ENCODE data around the gene BBOX1.

The BBOX1 gene

DNA sequence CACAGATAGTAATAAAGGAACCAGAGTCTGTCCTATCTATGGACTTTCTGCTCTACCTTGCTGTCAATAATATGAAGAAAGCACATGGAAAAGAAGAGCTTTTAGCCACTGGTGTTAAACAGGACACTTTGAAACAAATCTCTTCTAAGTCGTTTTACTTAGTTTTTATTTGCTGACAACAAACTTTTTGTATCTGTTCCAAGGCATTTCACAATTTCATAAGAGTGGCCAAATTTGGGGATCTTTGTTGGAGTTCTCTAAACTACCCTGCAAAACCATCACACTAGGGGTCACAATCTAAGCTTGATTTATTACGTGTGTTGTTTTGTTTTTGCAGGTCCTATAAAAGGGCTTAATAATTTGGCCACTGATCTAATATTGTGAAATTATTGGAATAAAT, 54.4 kb downstream of the BBOX1 start:
- DNase-seq (ENCODE audit: low spot score in 2 of 2) (no peak), ATAC-seq (replicated peaks; ENCODE audit: extremely low read depth, poor library complexity, severe bottlenecking) (no peak)
- Mint-ChIP-seq H3K4me1 (no peaks in the 10 kb centered on the region), H3K27ac (ENCODE audit: low read depth) (no peak overlapping the region), H3K27me3 (no peaks in the 10 kb centered on the region), H3K4me3 (no peak overlapping the region), H3K36me3 (ENCODE audit: insufficient read depth) (no peaks in the 10 kb centered on the region), H3K9me3 (peaks cover 16% of the 10 kb centered on the region)

DNA sequence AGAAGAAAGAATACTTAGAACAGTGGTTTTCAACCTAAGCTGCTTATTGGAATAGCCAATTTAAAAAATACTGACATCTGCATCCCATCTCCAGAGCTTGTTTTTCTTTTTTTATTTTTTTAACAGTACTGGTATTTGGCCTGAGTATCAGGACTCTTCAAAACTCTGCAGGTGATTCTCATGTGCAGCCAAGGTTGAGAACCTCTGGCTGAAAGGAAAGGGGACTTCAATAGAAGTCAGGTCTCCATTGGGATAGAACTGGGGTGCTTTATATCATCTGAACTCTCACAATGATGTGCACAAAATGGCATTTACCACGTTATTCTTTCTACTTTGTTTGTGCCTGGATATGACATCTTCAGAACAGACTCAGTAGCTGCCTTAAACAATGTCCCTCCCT, 55.3 kb downstream of the BBOX1 start:
- no peaks in the 10 kb centered on the region for H3K36me3 Mint-ChIP-seq (ENCODE audit: insufficient read depth)
- no peaks in the 10 kb centered on the region for H3K27me3 Mint-ChIP-seq
- DNase-seq (ENCODE audit: low spot score in 2 of 2) (no peak), ATAC-seq (replicated peaks; ENCODE audit: extremely low read depth, poor library complexity, severe bottlenecking) (no peak)
- no peak overlapping the region for H3K27ac Mint-ChIP-seq (ENCODE audit: low read depth)
- H3K9me3 Mint-ChIP-seq, result peaks cover 11% of the 10 kb centered on the region
- H3K4me1 Mint-ChIP-seq, result no peaks in the 10 kb centered on the region
- no peak overlapping the region for H3K4me3 Mint-ChIP-seq

DNA sequence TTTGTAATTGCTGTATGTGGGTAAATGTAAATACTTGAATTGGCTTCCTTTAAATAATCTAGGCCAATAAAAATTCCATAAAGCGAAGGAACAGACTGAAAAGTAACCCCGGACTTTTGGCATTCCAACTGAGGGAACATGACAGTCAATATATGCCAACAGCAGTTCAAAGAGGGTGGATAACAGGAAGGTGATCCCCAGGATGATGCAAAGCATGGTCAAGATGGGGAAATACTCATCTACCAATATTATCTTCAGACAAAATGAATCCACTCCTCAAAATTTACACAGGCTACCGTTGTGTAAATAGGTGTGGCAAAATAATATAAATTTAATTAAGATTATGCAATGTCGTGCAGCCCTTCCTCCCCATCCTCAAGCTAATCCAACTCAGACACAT, 56.9 kb downstream of the BBOX1 start:
- ATAC-seq (replicated peaks; ENCODE audit: extremely low read depth, poor library complexity, severe bottlenecking) (no peak), DNase-seq (ENCODE audit: low spot score in 2 of 2) (no peak)
- H3K9me3 Mint-ChIP-seq, result peaks cover 11% of the 10 kb centered on the region
- no peaks in the 10 kb centered on the region for H3K4me1 Mint-ChIP-seq
- H3K36me3 Mint-ChIP-seq (ENCODE audit: insufficient read depth), result no peaks in the 10 kb centered on the region
- H3K4me3 Mint-ChIP-seq, result no peak overlapping the region
- no peaks in the 10 kb centered on the region for H3K27me3 Mint-ChIP-seq
- no peak overlapping the region for H3K27ac Mint-ChIP-seq (ENCODE audit: low read depth)

DNA sequence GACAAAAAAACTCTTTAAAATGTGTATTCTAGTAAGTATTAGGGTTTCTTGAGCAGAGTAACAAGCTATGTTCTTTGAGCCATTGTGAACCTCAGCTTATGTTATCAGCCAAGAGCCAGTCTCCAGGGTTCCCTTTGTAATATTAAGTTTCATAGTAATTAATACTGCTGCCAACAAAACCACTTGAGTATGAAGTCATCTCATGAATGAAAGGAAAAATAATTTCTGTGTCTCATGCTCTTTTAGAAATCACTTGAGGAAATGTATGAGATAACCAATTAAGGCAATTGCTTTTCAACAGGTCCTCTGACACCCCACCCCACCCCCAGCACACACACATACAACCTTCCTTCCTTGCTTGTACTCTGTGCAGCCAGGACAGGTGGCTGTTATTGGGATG, 59.9 kb downstream of the BBOX1 start:
- Mint-ChIP-seq H3K27me3 (no peaks in the 10 kb centered on the region), H3K4me3 (no peak overlapping the region), H3K9me3 (peaks cover 12% of the 10 kb centered on the region), H3K36me3 (ENCODE audit: insufficient read depth) (no peaks in the 10 kb centered on the region), H3K27ac (ENCODE audit: low read depth) (no peak overlapping the region), H3K4me1 (no peaks in the 10 kb centered on the region)
- no peak for ATAC-seq (replicated peaks; ENCODE audit: extremely low read depth, poor library complexity, severe bottlenecking)
- no peak for DNase-seq (ENCODE audit: low spot score in 2 of 2)

DNA sequence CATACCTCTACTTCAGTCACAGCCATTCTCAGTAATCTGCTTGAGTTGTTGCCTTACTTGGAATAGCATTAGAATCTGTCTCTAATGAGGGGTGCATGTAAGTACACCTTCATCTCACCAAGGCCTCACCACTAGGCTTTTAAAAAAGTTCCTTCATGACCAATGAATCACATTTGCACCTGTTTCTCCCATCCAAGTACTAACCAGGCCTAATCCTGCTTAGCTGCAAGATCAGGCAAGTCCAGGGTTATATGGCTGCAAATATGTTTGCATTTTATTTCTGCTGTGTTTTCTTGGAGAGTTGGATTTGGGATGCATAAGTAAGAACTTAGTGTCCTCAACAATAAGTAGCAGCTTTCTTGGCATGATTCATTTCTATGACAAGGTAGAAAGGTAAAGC, 66.9 kb downstream of the BBOX1 start:
- DNase-seq (ENCODE audit: low spot score in 2 of 2) (no peak), ATAC-seq (replicated peaks; ENCODE audit: extremely low read depth, poor library complexity, severe bottlenecking) (no peak)
- H3K4me3 Mint-ChIP-seq, result no peak overlapping the region
- H3K4me1 Mint-ChIP-seq, result no peaks in the 10 kb centered on the region
- no peak overlapping the region for H3K27ac Mint-ChIP-seq (ENCODE audit: low read depth)
- H3K9me3 Mint-ChIP-seq, result peaks cover 20% of the 10 kb centered on the region
- H3K36me3 Mint-ChIP-seq (ENCODE audit: insufficient read depth), result no peaks in the 10 kb centered on the region
- H3K27me3 Mint-ChIP-seq, result no peaks in the 10 kb centered on the region

DNA sequence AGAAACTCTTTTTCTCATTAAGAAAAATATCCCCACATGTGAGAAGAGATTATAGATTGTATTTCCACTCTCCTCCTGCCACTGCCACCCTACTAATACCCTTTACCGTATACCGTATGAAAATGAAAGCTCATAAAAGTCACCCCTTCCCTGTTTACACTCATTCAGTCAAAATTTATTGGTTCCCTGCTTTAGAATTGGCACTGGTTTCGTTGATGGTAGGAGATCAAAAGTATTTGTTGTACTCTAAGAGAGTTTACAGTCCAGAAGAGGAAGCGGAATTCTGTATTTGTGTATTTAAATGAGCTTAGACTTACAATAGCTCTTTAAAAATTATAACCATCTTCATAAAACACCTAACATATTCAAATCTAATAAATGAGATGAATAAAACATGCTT, 68.2 kb downstream of the BBOX1 start:
- no peak for ATAC-seq (replicated peaks; ENCODE audit: extremely low read depth, poor library complexity, severe bottlenecking)
- Mint-ChIP-seq H3K4me3 (no peak overlapping the region), H3K9me3 (peaks cover 20% of the 10 kb centered on the region), H3K27me3 (no peaks in the 10 kb centered on the region), H3K4me1 (no peaks in the 10 kb centered on the region), H3K36me3 (ENCODE audit: insufficient read depth) (no peaks in the 10 kb centered on the region), H3K27ac (ENCODE audit: low read depth) (no peak overlapping the region)
- DNase-seq (ENCODE audit: low spot score in 2 of 2), result no peak

DNA sequence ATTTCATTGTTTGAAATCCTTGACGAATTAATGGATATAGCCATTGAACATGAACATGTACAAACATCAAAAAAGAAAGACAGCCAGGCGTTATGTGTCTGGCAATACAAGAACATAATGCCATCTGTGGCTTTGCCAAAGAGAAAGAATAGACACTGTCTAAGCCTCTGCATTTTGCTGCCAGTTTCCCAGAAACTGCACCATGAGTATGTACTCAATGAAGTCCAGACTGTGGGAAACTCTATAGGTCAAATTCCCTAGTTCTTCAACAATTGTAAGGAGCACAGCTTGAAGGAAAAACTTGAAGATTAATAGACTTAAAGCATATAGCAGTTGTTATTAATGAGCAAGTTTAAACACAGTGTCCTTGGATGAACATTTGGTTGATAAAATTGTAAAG, 71.3 kb downstream of the BBOX1 start:
- H3K27me3 Mint-ChIP-seq, result no peaks in the 10 kb centered on the region
- peaks cover 8% of the 10 kb centered on the region for H3K9me3 Mint-ChIP-seq
- no peak for DNase-seq (ENCODE audit: low spot score in 2 of 2)
- no peak overlapping the region for H3K4me3 Mint-ChIP-seq
- no peak for ATAC-seq (replicated peaks; ENCODE audit: extremely low read depth, poor library complexity, severe bottlenecking)
- no peak overlapping the region for H3K27ac Mint-ChIP-seq (ENCODE audit: low read depth)
- H3K4me1 Mint-ChIP-seq, result no peaks in the 10 kb centered on the region
- H3K36me3 Mint-ChIP-seq (ENCODE audit: insufficient read depth), result no peaks in the 10 kb centered on the region

DNA sequence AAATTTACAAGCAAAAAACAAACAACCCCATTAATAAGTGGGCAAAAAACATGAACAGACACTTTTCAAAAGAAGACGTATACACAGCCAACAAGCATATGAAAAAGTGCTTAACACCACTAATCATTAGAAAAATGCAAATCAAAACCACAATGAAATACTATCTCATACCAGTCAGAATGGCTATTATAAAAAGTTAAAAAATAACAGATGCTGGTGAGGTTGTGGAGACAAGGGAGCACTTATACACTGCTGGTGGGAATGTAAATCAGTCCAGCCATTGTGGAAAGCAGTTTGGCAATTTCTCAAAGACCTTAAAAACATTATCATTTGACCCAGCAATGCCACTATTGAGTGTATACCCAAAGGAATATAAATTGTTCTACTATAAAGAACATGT, 72.3 kb downstream of the BBOX1 start:
- no peak overlapping the region for H3K4me3 Mint-ChIP-seq
- H3K4me1 Mint-ChIP-seq, result no peaks in the 10 kb centered on the region
- no peak overlapping the region for H3K27ac Mint-ChIP-seq (ENCODE audit: low read depth)
- DNase-seq (ENCODE audit: low spot score in 2 of 2), result no peak
- H3K9me3 Mint-ChIP-seq, result peaks cover 8% of the 10 kb centered on the region
- H3K36me3 Mint-ChIP-seq (ENCODE audit: insufficient read depth), result no peaks in the 10 kb centered on the region
- H3K27me3 Mint-ChIP-seq, result no peaks in the 10 kb centered on the region
- ATAC-seq (replicated peaks; ENCODE audit: extremely low read depth, poor library complexity, severe bottlenecking), result no peak

DNA sequence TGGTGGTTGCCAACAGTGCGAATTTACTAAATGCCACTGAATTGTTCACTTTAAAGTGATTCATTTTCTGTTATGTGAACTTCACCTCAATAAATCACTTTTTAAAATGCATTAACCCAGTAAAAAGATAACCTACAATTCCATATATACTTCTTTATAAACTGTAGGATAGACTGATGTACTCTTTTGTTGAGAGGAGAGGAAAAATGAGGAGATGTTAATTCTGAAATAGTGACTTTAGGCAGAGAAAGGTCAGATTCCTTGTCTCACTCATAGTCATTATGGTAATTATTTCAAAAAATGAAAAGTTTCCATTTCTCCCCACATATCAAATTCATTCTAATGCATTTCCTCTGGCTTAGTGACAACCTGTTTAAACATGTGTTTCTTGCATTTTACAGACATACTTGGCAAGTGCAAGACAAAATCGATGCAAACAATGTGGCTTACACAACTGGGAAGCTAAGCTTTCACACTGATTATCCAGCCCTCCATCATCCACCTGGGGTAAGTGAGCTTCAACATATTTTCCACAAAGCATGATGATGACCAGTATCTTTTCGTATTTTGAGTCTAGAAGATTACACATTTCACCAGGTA, 74.5 kb downstream of the BBOX1 start:
- H3K4me1 Mint-ChIP-seq, result no peaks in the 10 kb centered on the region
- no peak for DNase-seq (ENCODE audit: low spot score in 2 of 2)
- no peak overlapping the region for H3K4me3 Mint-ChIP-seq
- H3K27ac Mint-ChIP-seq (ENCODE audit: low read depth), result no peak overlapping the region
- no peaks in the 10 kb centered on the region for H3K27me3 Mint-ChIP-seq
- ATAC-seq (replicated peaks; ENCODE audit: extremely low read depth, poor library complexity, severe bottlenecking), result no peak
- H3K9me3 Mint-ChIP-seq, result peaks cover 11% of the 10 kb centered on the region
- H3K36me3 Mint-ChIP-seq (ENCODE audit: insufficient read depth), result no peaks in the 10 kb centered on the region

DNA sequence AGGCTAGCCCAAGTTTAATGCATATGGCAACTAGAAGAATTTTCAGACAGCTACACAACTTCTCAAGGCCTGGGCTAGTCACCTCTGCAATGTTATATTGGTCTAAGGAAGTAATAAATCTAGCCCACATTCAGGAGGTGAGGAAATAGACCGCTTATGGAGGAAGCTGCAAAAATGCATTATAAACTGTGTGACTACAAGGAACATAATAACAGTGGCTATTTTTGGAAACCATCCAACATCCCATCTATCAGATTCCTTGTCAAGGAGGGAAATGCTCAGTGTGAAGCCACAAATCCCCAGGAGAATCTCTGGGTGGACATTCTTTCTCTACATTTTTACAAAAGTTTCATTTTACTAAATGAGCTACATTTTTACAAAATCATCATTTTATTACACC, 76.1 kb downstream of the BBOX1 start:
- no peak for ATAC-seq (replicated peaks; ENCODE audit: extremely low read depth, poor library complexity, severe bottlenecking)
- DNase-seq (ENCODE audit: low spot score in 2 of 2), result no peak
- no peak overlapping the region for H3K4me3 Mint-ChIP-seq
- H3K36me3 Mint-ChIP-seq (ENCODE audit: insufficient read depth), result no peaks in the 10 kb centered on the region
- H3K27me3 Mint-ChIP-seq, result no peaks in the 10 kb centered on the region
- peaks cover 6% of the 10 kb centered on the region for H3K9me3 Mint-ChIP-seq
- H3K4me1 Mint-ChIP-seq, result no peaks in the 10 kb centered on the region
- no peak overlapping the region for H3K27ac Mint-ChIP-seq (ENCODE audit: low read depth)

DNA sequence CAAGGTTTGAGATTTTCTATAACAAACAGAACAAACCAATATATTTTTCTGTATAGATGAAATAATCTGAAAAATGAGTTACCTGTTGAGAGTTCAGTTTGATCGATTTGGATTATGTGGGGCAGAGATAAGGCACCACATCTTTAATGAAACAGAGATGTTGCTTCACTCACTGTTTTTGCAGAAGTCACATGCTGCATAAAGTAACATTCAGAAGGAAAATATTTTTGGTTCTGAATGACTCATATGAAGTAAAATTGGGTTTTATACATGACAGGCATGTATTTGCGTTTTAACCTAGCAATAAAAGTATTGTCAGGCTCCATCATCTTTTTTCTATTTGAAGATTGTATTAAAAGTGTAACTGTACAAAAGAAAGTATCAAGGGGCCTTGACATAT, 77.8 kb downstream of the BBOX1 start:
- Mint-ChIP-seq H3K36me3 (ENCODE audit: insufficient read depth) (no peaks in the 10 kb centered on the region), H3K27ac (ENCODE audit: low read depth) (no peak overlapping the region), H3K27me3 (no peaks in the 10 kb centered on the region), H3K9me3 (peaks cover 6% of the 10 kb centered on the region), H3K4me1 (no peaks in the 10 kb centered on the region), H3K4me3 (no peak overlapping the region)
- no peak for DNase-seq (ENCODE audit: low spot score in 2 of 2)
- no peak for ATAC-seq (replicated peaks; ENCODE audit: extremely low read depth, poor library complexity, severe bottlenecking)

DNA sequence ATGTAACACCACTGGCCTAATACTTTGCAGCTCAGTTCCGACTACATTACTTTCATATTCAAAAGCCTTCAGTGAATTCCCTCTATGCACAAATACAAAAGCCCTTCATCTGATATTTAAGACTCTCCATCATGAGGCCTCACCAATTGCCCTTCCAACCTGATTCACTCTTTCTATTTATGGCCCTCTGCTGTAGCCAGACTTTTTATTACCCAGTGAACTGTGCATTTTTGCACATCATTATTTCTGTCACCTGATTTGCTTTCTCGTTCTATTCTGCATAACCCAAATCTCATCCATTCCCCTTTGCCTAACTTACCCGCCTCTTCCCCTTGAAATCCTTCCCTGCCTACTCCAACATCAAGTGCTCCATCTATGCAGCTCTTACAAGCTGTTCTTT, 78.3 kb downstream of the BBOX1 start:
- Mint-ChIP-seq H3K4me1 (no peaks in the 10 kb centered on the region), H3K4me3 (no peak overlapping the region), H3K27me3 (no peaks in the 10 kb centered on the region), H3K27ac (ENCODE audit: low read depth) (no peak overlapping the region), H3K36me3 (ENCODE audit: insufficient read depth) (no peaks in the 10 kb centered on the region), H3K9me3 (peaks cover 6% of the 10 kb centered on the region)
- DNase-seq (ENCODE audit: low spot score in 2 of 2) (no peak), ATAC-seq (replicated peaks; ENCODE audit: extremely low read depth, poor library complexity, severe bottlenecking) (no peak)

DNA sequence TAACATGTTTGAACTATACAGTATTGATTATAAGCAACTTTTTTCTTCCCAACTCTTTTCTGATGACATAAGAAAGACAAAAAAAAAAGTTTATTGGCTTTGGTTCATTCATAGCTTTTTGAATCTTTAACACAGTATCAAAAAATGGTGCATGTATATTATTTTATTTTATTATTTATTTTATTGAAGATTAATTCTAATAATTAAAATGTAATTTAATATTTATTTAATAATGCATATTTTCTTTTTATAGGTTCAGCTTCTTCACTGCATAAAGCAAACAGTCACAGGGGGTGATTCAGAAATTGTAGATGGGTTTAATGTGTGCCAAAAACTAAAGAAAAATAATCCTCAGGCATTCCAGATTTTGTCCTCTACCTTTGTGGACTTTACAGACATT, 78.8 kb downstream of the BBOX1 start:
- H3K27me3 Mint-ChIP-seq, result no peaks in the 10 kb centered on the region
- H3K9me3 Mint-ChIP-seq, result peaks cover 6% of the 10 kb centered on the region
- H3K36me3 Mint-ChIP-seq (ENCODE audit: insufficient read depth), result no peaks in the 10 kb centered on the region
- DNase-seq (ENCODE audit: low spot score in 2 of 2) (no peak), ATAC-seq (replicated peaks; ENCODE audit: extremely low read depth, poor library complexity, severe bottlenecking) (no peak)
- no peak overlapping the region for H3K4me3 Mint-ChIP-seq
- H3K4me1 Mint-ChIP-seq, result no peaks in the 10 kb centered on the region
- no peak overlapping the region for H3K27ac Mint-ChIP-seq (ENCODE audit: low read depth)

DNA sequence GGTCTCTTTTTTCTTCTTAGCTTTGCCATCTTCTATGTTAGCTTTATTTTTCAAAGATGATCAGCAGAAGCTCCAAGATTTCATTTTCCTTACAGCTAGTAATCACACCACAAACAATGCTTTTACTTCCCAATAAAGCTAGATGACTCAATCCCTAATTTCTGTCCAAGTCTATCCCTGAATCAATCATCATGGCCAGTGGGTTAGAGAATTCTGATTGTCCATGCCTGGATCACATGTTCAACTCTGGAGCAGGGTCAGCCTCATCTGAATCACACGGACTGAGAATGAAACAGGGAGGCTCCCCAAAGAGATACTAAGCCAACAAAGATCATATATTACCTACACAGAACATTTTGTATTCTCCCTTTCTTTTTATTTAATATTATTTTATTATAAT, 79.6 kb downstream of the BBOX1 start:
- no peak overlapping the region for H3K27ac Mint-ChIP-seq (ENCODE audit: low read depth)
- no peak overlapping the region for H3K4me3 Mint-ChIP-seq
- no peak for ATAC-seq (replicated peaks; ENCODE audit: extremely low read depth, poor library complexity, severe bottlenecking)
- no peak for DNase-seq (ENCODE audit: low spot score in 2 of 2)
- H3K27me3 Mint-ChIP-seq, result no peaks in the 10 kb centered on the region
- H3K4me1 Mint-ChIP-seq, result no peaks in the 10 kb centered on the region
- no peaks in the 10 kb centered on the region for H3K36me3 Mint-ChIP-seq (ENCODE audit: insufficient read depth)
- H3K9me3 Mint-ChIP-seq, result peaks cover 6% of the 10 kb centered on the region
